Head of caudate nucleus (tissue), 42 donors: Measurements from ENCODE around the gene FEZ2.
"Not testable (repeated sequence)": the region's sequence is repeated elsewhere in the genome, so short reads cannot be mapped to it uniquely, and the experiment has no call there.

Experiments used
- DNase-seq, 42 donors: peaks; one replicate each; pipeline versions ENCODE4 v3.0.0 to v3.0.0-alpha.2; 2020 to 2021; ENCODE audit warnings: mixed read lengths in 7 of 42
- intact Hi-C: fragments of 100-400 bp; cut with DNase I; formaldehyde crosslinking; loops from one replicate; pipeline ENCODE4 v1.15.0; 2022

The FEZ2 gene, protein sequence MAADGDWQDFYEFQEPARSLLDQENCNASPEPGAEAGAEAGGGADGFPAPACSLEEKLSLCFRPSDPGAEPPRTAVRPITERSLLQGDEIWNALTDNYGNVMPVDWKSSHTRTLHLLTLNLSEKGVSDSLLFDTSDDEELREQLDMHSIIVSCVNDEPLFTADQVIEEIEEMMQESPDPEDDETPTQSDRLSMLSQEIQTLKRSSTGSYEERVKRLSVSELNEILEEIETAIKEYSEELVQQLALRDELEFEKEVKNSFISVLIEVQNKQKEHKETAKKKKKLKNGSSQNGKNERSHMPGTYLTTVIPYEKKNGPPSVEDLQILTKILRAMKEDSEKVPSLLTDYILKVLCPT

GRCh38 chr2:36597532-36598377 is at the start of gene FEZ2:
Gene FEZ2, minus strand, starts transcription at chr2:36598168. Its CDS starts 26 bp downstream, at chr2:36598142.
- DNase-seq = peak; percentile 39 to 89 (median 78)
- intact Hi-C loops = no loop called here

- peak in 1 of 42 donors; percentile 14 for DNase-seq
- intact Hi-C loops = no loop called here
Observed at GRCh38 chr2:36634981-36635597, 37.1 kb upstream of the FEZ2 start.

- no peak for DNase-seq
- intact Hi-C loops = no loop called here
Observed at GRCh38 chr2:36633470-36634092, 35.6 kb upstream of the FEZ2 start.

DNA sequence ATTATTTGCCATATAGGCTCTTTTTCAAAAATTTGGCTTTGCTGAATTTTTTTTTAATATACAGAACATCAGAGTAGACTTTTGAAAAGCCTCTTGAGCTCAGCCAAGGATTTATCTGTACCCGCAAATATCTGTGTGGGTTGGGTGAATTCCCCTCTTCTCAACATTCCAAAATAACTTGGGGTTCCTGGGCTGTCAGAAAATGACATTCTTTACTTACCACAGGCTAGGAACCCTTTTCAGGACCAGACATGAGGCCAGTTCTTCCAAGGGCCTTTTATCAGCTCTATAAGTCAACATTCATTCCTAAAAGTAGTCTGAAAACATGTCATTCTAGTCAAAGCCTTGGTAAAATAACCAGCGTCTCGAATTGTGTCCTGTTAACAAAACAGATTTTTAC is 28.8 kb upstream of the FEZ2 start:
- intact Hi-C loops = no loop called here

GRCh38 chr2:36626071-36626470 is 28.1 kb upstream of the FEZ2 start:
- intact Hi-C loops = no loop called here
- DNase-seq = no peak

More for the DNA sequence above, 28.8 kb upstream of the FEZ2 start:
- DNase-seq = no peak

DNA sequence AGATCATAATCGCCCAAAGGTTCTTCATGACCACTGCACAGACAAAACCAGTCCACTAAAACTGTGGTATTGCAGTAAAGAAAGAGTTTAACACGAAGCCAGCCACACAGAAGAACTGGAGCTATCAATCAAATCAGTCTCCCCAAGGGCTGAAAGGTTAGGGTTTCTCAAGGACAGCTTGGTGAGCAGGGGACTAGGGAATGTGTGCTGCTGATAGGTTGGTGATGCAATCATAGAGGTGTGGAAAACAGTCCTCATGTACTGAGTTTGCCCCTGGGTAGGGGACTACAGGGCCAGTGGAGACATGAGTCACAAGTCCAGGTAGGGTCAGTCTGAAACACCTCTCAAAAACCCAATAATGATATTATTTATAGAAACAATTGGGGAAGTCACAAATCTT is 27.3 kb upstream of the FEZ2 start:
- DNase-seq = no peak
- intact Hi-C loops = no loop called here

GRCh38 chr2:36620321-36620720 is 22.4 kb upstream of the FEZ2 start:
- intact Hi-C loops = no loop called here
- no peak for DNase-seq

- intact Hi-C loops = no loop called here
- DNase-seq = peak in 31 of 42 donors; percentile 5 to 69 (median 38)
Observed at GRCh38 chr2:36618381-36618780, 20.4 kb upstream of the FEZ2 start.

- intact Hi-C loops = no loop called here
Observed at GRCh38 chr2:36616947-36617346, 19.0 kb upstream of the FEZ2 start.

DNA sequence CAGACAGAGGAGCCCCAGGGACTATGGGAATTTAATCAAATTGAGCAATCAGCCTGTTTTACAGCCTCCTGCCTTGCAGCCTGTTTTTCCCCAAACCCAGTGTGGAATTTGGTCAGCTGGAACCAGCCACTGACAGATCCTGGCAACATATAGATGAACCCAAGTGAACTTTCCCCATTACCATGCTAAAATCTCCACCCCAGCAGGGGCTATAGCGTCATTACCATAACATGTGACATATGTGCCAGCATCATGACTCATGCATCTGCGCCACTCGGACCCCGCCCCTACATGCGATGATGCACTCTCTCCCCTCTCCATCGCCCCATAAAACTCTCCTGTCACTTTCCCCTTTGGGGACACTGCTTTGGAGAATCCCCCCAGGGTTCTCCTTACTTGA is 17.3 kb upstream of the FEZ2 start:
- intact Hi-C loops = no loop called here
- DNase-seq = no peak

More at GRCh38 chr2:36616947-36617346, 19.0 kb upstream of the FEZ2 start:
- no peak for DNase-seq

DNA sequence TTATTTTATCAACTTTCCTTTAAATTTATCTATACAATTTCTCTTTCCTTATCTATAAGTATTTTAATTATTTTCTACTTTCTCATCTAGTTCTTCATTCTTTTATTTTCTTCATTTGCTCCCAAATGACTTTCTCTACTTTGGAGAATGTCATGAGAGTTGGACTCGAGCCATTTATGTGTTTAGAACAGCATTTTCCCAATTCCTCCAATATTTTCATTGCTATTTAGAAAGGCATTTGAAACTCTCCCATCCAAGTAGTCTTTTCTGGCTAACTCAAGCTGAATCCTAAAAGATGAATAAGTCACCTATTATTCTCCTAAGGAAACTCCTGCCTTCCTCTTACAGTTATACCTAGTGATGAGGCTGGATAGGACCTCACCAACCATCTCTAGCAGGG is 15.8 kb upstream of the FEZ2 start:
- no peak for DNase-seq
- intact Hi-C loops = no loop called here

DNA sequence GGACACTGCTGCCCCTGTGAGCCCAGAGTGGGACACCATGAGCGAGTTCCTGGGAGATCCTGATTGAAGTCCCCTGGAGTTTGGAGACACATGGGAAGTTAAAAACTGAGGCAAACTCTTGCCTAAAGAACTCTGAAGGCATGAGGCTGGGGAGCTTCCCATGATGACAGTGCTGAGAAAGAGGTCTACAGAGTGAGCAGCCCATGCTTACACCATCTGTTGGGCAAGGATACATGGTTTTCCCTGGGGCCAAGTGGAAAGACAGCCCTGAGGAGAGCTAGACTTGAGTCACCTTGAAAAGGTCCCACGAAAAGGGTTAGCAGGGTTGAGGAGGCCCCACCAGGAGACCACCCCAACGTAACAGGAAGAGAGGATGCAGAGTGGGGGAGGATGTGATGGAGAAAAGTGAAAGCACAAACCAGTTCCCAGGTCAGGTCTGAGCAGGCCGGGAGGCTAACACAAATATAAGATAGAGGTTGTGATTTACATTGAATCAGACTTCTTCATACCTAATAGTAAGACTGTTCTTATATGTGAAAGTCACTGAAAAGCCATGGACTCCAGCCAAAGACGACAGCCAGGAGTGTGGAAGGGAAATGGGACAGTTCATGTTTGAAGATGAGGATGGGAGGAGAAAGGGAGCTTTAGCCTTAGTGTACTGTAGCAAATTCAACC is 13.5 kb upstream of the FEZ2 start:
- intact Hi-C loops = no loop called here
- no peak for DNase-seq

GRCh38 chr2:36609507-36609906 is 11.5 kb upstream of the FEZ2 start:
- DNase-seq = no peak
- intact Hi-C loops = no loop called here

DNA sequence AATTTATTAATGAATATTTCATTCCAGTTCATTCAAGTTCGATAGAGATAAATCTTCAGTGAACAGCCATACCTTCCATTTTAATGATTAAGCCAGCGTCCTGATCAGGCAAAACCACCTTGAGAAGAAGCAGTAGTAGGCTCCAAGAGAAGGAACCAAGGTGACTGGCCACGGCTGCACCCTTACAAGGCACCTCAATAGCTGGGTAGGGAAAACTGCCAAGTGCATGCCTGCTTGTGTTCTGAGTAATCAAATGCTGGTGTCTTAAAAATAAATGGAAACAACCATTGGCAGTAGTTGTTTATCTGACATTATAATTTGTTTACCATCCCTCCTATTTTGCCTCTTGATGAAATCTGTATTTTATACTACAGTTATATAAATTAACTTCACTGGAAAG is 10.0 kb upstream of the FEZ2 start:
- intact Hi-C loops = no loop called here
- DNase-seq = no peak

GRCh38 chr2:36606925-36607324 is 9.0 kb upstream of the FEZ2 start:
- DNase-seq = no peak
- intact Hi-C loops = no loop called here

- intact Hi-C loops = no loop called here
- DNase-seq = no peak
Observed at GRCh38 chr2:36605273-36605672, 7.3 kb upstream of the FEZ2 start.

DNA sequence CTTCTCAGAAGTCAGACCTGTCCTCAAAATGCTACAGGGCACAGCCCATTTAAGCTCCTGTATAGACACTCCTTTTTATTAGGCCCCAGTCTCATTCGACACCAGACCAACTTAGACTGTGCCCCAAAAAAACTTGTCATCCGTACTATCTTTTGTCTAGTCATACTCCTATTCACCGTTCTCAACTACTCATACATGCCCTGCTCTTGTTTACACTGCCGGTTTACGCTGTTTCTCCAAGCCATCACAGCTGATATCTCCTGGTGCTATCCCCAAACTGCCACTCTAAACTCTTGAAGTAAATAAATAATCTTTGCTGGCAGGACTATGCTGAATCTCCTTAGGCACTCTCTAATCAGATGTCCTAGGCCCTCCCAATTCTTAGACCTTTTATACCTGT is 5.7 kb upstream of the FEZ2 start:
- intact Hi-C loops = not testable (repeated sequence)

DNA sequence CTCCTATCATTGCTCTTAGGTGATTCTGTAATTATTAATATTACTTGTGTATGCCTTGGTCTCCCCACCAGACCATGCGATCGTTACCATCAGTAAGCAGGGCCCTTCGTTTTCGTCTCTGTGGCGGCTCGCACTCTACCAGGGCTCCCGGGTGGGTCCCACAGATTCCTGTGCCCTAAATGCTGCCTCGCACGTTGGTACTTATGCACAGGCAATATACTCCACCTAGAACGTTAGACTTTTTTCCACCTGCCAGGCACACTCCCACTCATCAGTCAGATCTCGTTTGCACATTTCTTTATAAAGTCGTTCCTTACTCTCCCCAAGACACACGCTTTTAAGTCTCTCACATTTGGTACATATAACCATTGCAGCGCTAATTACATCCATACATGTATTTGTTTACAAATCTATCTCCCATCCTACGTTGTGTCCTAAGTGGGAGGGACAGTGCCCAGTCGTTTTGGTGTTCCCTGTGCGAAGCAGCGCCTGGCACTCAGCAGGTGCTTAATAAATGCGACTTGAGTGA is 901 bp downstream of the FEZ2 start:
- DNase-seq = peak in 4 of 42 donors; percentile 6 to 27 (median 20)
- intact Hi-C loops = no loop called here

More for the DNA sequence above, 5.7 kb upstream of the FEZ2 start:
- not testable (repeated sequence) for DNase-seq

DNA sequence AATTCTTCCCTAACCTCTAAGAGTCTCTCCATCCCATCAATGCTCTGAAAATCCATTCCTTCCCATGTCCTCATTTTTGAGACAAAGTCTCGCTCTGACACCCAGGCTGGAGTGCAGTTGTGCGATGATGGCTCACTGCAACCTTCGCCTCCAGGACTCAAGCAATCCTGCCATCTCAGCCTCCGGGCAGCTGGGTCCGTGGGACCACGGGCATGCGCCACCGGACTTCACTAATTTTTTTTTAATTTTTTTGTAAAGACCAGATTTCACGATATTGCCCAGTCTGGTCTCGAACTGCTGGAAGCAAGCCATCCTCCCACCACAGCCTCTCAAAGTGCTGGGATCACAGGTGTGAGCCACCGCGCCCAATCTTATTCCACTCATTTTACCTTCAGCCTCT is 1.6 kb downstream of the FEZ2 start:
- no peak for DNase-seq
- intact Hi-C loops = no loop called here
